Natural killer cell (primary cell): Measurements from ENCODE around the gene RASSF5. TPM values are rescaled to one million over a fixed set of nuclear protein-coding genes. Genes with fewer than 3 reads are reported as not detected.

ENCODE experiments used
- ATAC-seq, 3 donors: fragments of 150-1000 bp in 2 of 3; fragments of 200-7000 bp in 1 of 3; cut with Tn5 transposase; 1 replicate in 1 of 3; 2 replicates in 2 of 3; pipeline ENCODE4 v1.10.0; 2021; ENCODE audit warnings: mild to moderate bottlenecking in 2 of 3, moderate library complexity in 2 of 3
- DNase-seq, 2 donors: peaks; one replicate each; pipeline versions ENCODE4 v3.0.0 to v3.0.0-alpha.2; 2013 to 2021; ENCODE audit warnings: mixed read lengths in 1 of 2
- H3K27ac ChIP-seq: one replicate; pipeline ENCODE4 v1.5.1; 2013; ENCODE audit warnings: mild to moderate bottlenecking, low read length
- H3K27me3 ChIP-seq: one replicate; pipeline ENCODE4 v1.6.1; 2013; ENCODE audit warnings: low read length; ENCODE audit not compliant: control insufficient read depth, insufficient read depth
- H3K36me3 ChIP-seq: one replicate; pipeline ENCODE4 v1.6.1; 2013; ENCODE audit warnings: low read length; ENCODE audit not compliant: control insufficient read depth, insufficient read depth
- H3K4me1 ChIP-seq: one replicate; pipeline ENCODE4 v1.6.1; 2013; ENCODE audit warnings: low read length; ENCODE audit not compliant: control insufficient read depth, insufficient read depth
- H3K4me3 ChIP-seq: one replicate; pipeline ENCODE4 v1.5.1; 2013; ENCODE audit warnings: low read length
- H3K9me3 ChIP-seq: one replicate; pipeline ENCODE4 v1.6.1; 2013; ENCODE audit warnings: low read length; ENCODE audit not compliant: control insufficient read depth, insufficient read depth
- H3K27ac Mint-ChIP-seq, 2 donors: one replicate each; pipeline ENCODE4 v1.8.0; 2022; ENCODE audit warnings: mild to moderate bottlenecking in 2 of 2, mixed read lengths in 2 of 2, moderate library complexity in 1 of 2
- H3K27me3 Mint-ChIP-seq, 2 donors: one replicate each; pipeline ENCODE4 v1.8.0; 2022; ENCODE audit warnings: low read depth in 2 of 2, mixed read lengths in 2 of 2
- H3K36me3 Mint-ChIP-seq: one replicate; pipeline ENCODE4 v1.8.0; 2022; ENCODE audit warnings: mixed read lengths
- H3K4me1 Mint-ChIP-seq, 2 donors: one replicate each; pipeline ENCODE4 v1.8.0; 2022; ENCODE audit warnings: mixed read lengths in 2 of 2
- H3K4me3 Mint-ChIP-seq: one replicate; pipeline ENCODE4 v1.8.0; 2022; ENCODE audit warnings: mild to moderate bottlenecking, moderate library complexity, mixed read lengths
- H3K9me3 Mint-ChIP-seq, 2 donors: one replicate each; pipeline ENCODE4 v1.8.0; 2022; ENCODE audit warnings: mixed read lengths in 2 of 2
- WGBS: methylation state at CpG from one replicate; pipeline ENCODE4 v1.1.7; 2013; ENCODE audit warnings: missing lambda C conversion rate; ENCODE audit not compliant: insufficient coverage; 5-methylcytosine and 5-hydroxymethylcytosine counted together
- intact Hi-C: fragments of 100-400 bp; cut with micrococcal nuclease; formaldehyde crosslinking; loops from one replicate; pipeline ENCODE4 v1.14.2; 2022
- total RNA-seq, 4 donors: library from RNA; stranded (reverse); fragments of 120-200 nt in 1 of 4; gene quantifications; one replicate each; pipeline versions ENCODE4 v1.2.3 to v1.2.4, GENCODE V29; 2013 to 2022
- TF ChIP-seq, protein P1 (sequence below): fragments of 200-600 bp; IDR thresholded peaks from one replicate; pipeline ENCODE4 v1.8.0; 2022; ENCODE audit warnings: antibody characterized with exemption

The RASSF5 gene
- total RNA-seq, 3 donors from 2014 or later (not counting 1 experiment from before 2014, with no cell fraction given) = 231 to 333 (median 279) TPM

GRCh38 chr1:206600527-206600926 is 93.2 kb downstream of the RASSF5 start:
- intact Hi-C loops = loop anchor here (10.0 kb wide), 1 partner anchor 64 kb away; no protein-coding TSS in a partner anchor
- no peak overlapping the region for H3K27ac Mint-ChIP-seq
- DNase-seq (no peak), ATAC-seq (no peak)
- 97% methylated on average over 3 of the region's 3 CpGs for whole genome bisulfite sequencing
- H3K36me3 Mint-ChIP-seq = peaks cover 6% of the 10 kb centered on the region
- H3K27ac ChIP-seq = no peak overlapping the region
- no peaks in the 10 kb centered on the region for H3K27me3 ChIP-seq
- H3K4me3 Mint-ChIP-seq = no peak overlapping the region
- H3K9me3 ChIP-seq = no peaks in the 10 kb centered on the region
- H3K4me3 ChIP-seq = no peak overlapping the region
- no peaks in the 10 kb centered on the region for H3K4me1 ChIP-seq
- peaks cover 0 to 4% of the 10 kb centered on the region in 2 donors for H3K4me1 Mint-ChIP-seq
- peaks cover 78% of the 10 kb centered on the region for H3K36me3 ChIP-seq
- no peaks in the 10 kb centered on the region for H3K9me3 Mint-ChIP-seq
- TF ChIP-seq, protein P1, sequence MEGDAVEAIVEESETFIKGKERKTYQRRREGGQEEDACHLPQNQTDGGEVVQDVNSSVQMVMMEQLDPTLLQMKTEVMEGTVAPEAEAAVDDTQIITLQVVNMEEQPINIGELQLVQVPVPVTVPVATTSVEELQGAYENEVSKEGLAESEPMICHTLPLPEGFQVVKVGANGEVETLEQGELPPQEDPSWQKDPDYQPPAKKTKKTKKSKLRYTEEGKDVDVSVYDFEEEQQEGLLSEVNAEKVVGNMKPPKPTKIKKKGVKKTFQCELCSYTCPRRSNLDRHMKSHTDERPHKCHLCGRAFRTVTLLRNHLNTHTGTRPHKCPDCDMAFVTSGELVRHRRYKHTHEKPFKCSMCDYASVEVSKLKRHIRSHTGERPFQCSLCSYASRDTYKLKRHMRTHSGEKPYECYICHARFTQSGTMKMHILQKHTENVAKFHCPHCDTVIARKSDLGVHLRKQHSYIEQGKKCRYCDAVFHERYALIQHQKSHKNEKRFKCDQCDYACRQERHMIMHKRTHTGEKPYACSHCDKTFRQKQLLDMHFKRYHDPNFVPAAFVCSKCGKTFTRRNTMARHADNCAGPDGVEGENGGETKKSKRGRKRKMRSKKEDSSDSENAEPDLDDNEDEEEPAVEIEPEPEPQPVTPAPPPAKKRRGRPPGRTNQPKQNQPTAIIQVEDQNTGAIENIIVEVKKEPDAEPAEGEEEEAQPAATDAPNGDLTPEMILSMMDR = no peak
- no peaks in the 10 kb centered on the region for H3K27me3 Mint-ChIP-seq

DNA sequence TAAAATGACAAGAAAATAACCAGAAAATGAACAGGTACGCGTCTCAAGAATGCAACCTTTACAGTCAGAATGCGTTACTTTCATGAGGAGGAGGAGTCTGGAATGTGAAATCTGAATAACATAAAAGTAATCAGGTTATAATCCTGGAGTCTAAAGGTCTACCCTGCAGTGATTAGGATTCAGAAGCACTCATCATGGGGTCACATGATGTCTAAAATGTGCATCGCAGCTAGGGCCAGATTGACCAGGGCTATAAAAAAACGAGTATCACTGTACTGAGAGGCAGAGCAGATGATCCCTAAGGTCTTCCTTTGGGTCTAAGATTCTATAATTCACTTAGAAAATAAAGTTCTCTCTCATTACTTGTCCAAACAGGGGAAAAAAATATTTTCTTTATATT is 97.5 kb downstream of the RASSF5 start:
- ATAC-seq = no peak

DNA sequence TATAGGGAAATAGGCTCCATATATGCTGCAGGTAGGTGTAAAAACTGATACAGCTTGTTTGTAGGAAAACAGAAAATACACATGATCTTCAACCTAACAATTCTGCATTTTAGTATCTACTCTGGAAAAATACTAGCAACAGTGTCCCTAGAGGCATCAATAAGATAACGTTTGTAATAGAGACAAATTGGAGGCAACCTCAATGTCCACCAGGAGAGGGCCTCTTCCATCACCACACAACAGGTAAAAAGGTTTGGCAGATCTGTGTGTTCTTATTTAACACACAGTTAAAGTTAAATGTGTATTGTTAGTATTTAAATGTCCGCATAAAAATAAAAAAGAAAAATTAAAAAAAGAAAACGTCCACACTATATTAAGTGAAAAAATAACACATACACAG is 99.5 kb downstream of the RASSF5 start:
- H3K27me3 Mint-ChIP-seq = no peaks in the 10 kb centered on the region
- H3K4me3 ChIP-seq = no peak overlapping the region
- H3K4me1 ChIP-seq = peaks cover 6% of the 10 kb centered on the region
- H3K27me3 ChIP-seq = no peaks in the 10 kb centered on the region
- intact Hi-C loops = loop anchor here (10.0 kb wide), 1 partner anchor 58 kb away; no protein-coding TSS in a partner anchor
- H3K4me3 Mint-ChIP-seq = no peak overlapping the region
- peaks cover 53% of the 10 kb centered on the region for H3K36me3 ChIP-seq
- ATAC-seq (peak in 1 of 3 donors; percentile 38), DNase-seq (peak in 1 of 2 donors; percentile 39)
- peaks cover 12 to 16% of the 10 kb centered on the region in 2 donors for H3K4me1 Mint-ChIP-seq
- H3K36me3 Mint-ChIP-seq = peaks cover 8% of the 10 kb centered on the region
- H3K9me3 Mint-ChIP-seq = no peaks in the 10 kb centered on the region
- no peaks in the 10 kb centered on the region for H3K9me3 ChIP-seq
- TF ChIP-seq, protein P1 = no peak
- no CpG with 5 or more reads among the region's 3 CpGs for WGBS
- no peak overlapping the region for H3K27ac Mint-ChIP-seq
- H3K27ac ChIP-seq = no peak overlapping the region

More for the DNA sequence above, 97.5 kb downstream of the RASSF5 start:
- TF ChIP-seq, protein P1 = no peak
- no peak for DNase-seq
- peaks cover 0 to 5% of the 10 kb centered on the region in 2 donors for H3K4me1 Mint-ChIP-seq
- H3K4me3 ChIP-seq = no peak overlapping the region
- H3K27me3 Mint-ChIP-seq = no peaks in the 10 kb centered on the region
- H3K27me3 ChIP-seq = no peaks in the 10 kb centered on the region
- H3K9me3 Mint-ChIP-seq = no peaks in the 10 kb centered on the region
- H3K9me3 ChIP-seq = no peaks in the 10 kb centered on the region
- 94% methylated on average over 5 of the region's 5 CpGs for WGBS
- intact Hi-C loops = loop anchor here (10.0 kb wide), 1 partner anchor 60 kb away; no protein-coding TSS in a partner anchor
- peaks cover 69% of the 10 kb centered on the region for H3K36me3 ChIP-seq
- no peak overlapping the region for H3K27ac ChIP-seq
- H3K27ac Mint-ChIP-seq = no peak overlapping the region
- no peaks in the 10 kb centered on the region for H3K4me1 ChIP-seq
- no peak overlapping the region for H3K4me3 Mint-ChIP-seq
- H3K36me3 Mint-ChIP-seq = peaks cover 8% of the 10 kb centered on the region
